ENCODE results near the gene IQGAP3.

IQGAP3 gene

GRCh38 chr1:156500793-156501506 lies 71.4 kb downstream of the IQGAP3 start:
- no peaks in the 10 kb centered on the region for H3K36me3 ChIP-seq (ENCODE audit: control insufficient read depth in 5 of 5, insufficient read depth in 5 of 5, low read length in 5 of 5)
- H3K9ac ChIP-seq (ENCODE audit: low read length in 5 of 5), result peak overlapping the region; percentile 81 to 99 (median 95)
- no peaks in the 10 kb centered on the region for H3K9me3 ChIP-seq (ENCODE audit: control insufficient read depth in 5 of 5, low read length in 5 of 5)
- peaks cover 48 to 87% (median 79%) of the 10 kb centered on the region in 5 donors for H3K4me1 ChIP-seq (ENCODE audit: control insufficient read depth in 5 of 5, insufficient read depth in 5 of 5, low read length in 5 of 5)
- H3K4me3 ChIP-seq (ENCODE audit: low read depth in 1 of 5, low read length in 5 of 5), result peak overlapping the region; percentile 86 to 96 (median 91)
- peak overlapping the region; percentile 99 for H3K27ac ChIP-seq (ENCODE audit: low read depth, low read length)
- no peaks in the 10 kb centered on the region for H3K27me3 ChIP-seq (ENCODE audit: control insufficient read depth in 5 of 5, insufficient read depth in 4 of 5, low read length in 5 of 5)

- Histone ChIP-seq H3K9ac (ENCODE audit: low read length in 5 of 5) (peak within 1 kb of the TSS; percentile 90 to 99 (median 95)), H3K4me3 (ENCODE audit: low read depth in 1 of 5, low read length in 5 of 5) (peak within 1 kb of the TSS; percentile 86 to 96 (median 91)), H3K9me3 (ENCODE audit: control insufficient read depth in 5 of 5, low read length in 5 of 5) (no peaks in the 10 kb centered on the region), H3K27ac (ENCODE audit: low read depth, low read length) (peak within 1 kb of the TSS; percentile 99), H3K27me3 (ENCODE audit: control insufficient read depth in 5 of 5, insufficient read depth in 4 of 5, low read length in 5 of 5) (no peaks in the 10 kb centered on the region), H3K4me1 (ENCODE audit: control insufficient read depth in 5 of 5, insufficient read depth in 5 of 5, low read length in 5 of 5) (peaks cover 49 to 87% (median 80%) of the 10 kb centered on the region in 5 donors), H3K36me3 (ENCODE audit: control insufficient read depth in 5 of 5, insufficient read depth in 5 of 5, low read length in 5 of 5) (no peaks in the 10 kb centered on the region)
Measured at GRCh38 chr1:156500543-156500792, 71.9 kb downstream of the IQGAP3 start, which contains the start of gene MEF2D. MEF2D (minus strand) TSS chr1:156500775; CDS start chr1:156483292, 17,483 bp downstream.

- H3K27me3 ChIP-seq (ENCODE audit: control insufficient read depth in 5 of 5, insufficient read depth in 4 of 5, low read length in 5 of 5), result no peaks in the 10 kb centered on the region
- peaks cover 49 to 88% (median 83%) of the 10 kb centered on the region in 5 donors for H3K4me1 ChIP-seq (ENCODE audit: control insufficient read depth in 5 of 5, insufficient read depth in 5 of 5, low read length in 5 of 5)
- H3K36me3 ChIP-seq (ENCODE audit: control insufficient read depth in 5 of 5, insufficient read depth in 5 of 5, low read length in 5 of 5), result no peaks in the 10 kb centered on the region
- no peaks in the 10 kb centered on the region for H3K9me3 ChIP-seq (ENCODE audit: control insufficient read depth in 5 of 5, low read length in 5 of 5)
- H3K27ac ChIP-seq (ENCODE audit: low read depth, low read length), result peak overlapping the region; percentile 99
- H3K9ac ChIP-seq (ENCODE audit: low read length in 5 of 5), result peak overlapping the region; percentile 81 to 99 (median 95)
- H3K4me3 ChIP-seq (ENCODE audit: low read depth in 1 of 5, low read length in 5 of 5), result peak overlapping the region; percentile 86 to 96 (median 91)
Measured at GRCh38 chr1:156499842-156500542, 72.4 kb downstream of the IQGAP3 start.

- Histone ChIP-seq H3K27ac (ENCODE audit: low read depth, low read length) (peak overlapping the region; percentile 92), H3K9ac (ENCODE audit: low read length in 5 of 5) (peak overlapping the region; percentile 72 to 90 (median 82)), H3K36me3 (ENCODE audit: control insufficient read depth in 5 of 5, insufficient read depth in 5 of 5, low read length in 5 of 5) (peaks cover 0 to 5% (median 0%) of the 10 kb centered on the region in 5 donors), H3K4me1 (ENCODE audit: control insufficient read depth in 5 of 5, insufficient read depth in 5 of 5, low read length in 5 of 5) (peaks cover 51 to 88% (median 83%) of the 10 kb centered on the region in 5 donors), H3K9me3 (ENCODE audit: control insufficient read depth in 5 of 5, low read length in 5 of 5) (no peaks in the 10 kb centered on the region), H3K27me3 (ENCODE audit: control insufficient read depth in 5 of 5, insufficient read depth in 4 of 5, low read length in 5 of 5) (no peaks in the 10 kb centered on the region), H3K4me3 (ENCODE audit: low read depth in 1 of 5, low read length in 5 of 5) (peak overlapping the region; percentile 86 to 96 (median 91))
Measured at GRCh38 chr1:156499194-156499841, 73.0 kb downstream of the IQGAP3 start.

- peaks cover 50 to 88% (median 83%) of the 10 kb centered on the region in 5 donors for H3K4me1 ChIP-seq (ENCODE audit: control insufficient read depth in 5 of 5, insufficient read depth in 5 of 5, low read length in 5 of 5)
- peak overlapping the region; percentile 86 to 96 (median 91) for H3K4me3 ChIP-seq (ENCODE audit: low read depth in 1 of 5, low read length in 5 of 5)
- H3K9me3 ChIP-seq (ENCODE audit: control insufficient read depth in 5 of 5, low read length in 5 of 5), result no peaks in the 10 kb centered on the region
- H3K27me3 ChIP-seq (ENCODE audit: control insufficient read depth in 5 of 5, insufficient read depth in 4 of 5, low read length in 5 of 5), result no peaks in the 10 kb centered on the region
- H3K27ac ChIP-seq (ENCODE audit: low read depth, low read length), result peak overlapping the region; percentile 92
- peak overlapping the region; percentile 72 to 90 (median 82) for H3K9ac ChIP-seq (ENCODE audit: low read length in 5 of 5)
- peaks cover 0 to 5% (median 0%) of the 10 kb centered on the region in 5 donors for H3K36me3 ChIP-seq (ENCODE audit: control insufficient read depth in 5 of 5, insufficient read depth in 5 of 5, low read length in 5 of 5)
Measured at GRCh38 chr1:156498432-156499193, 73.8 kb downstream of the IQGAP3 start.

GRCh38 chr1:156497743-156498431 lies 74.5 kb downstream of the IQGAP3 start:
- peaks cover 48 to 88% (median 83%) of the 10 kb centered on the region in 5 donors for H3K4me1 ChIP-seq (ENCODE audit: control insufficient read depth in 5 of 5, insufficient read depth in 5 of 5, low read length in 5 of 5)
- peak overlapping the region; percentile 26 to 66 (median 55) for H3K9ac ChIP-seq (ENCODE audit: low read length in 5 of 5)
- H3K36me3 ChIP-seq (ENCODE audit: control insufficient read depth in 5 of 5, insufficient read depth in 5 of 5, low read length in 5 of 5), result peaks cover 0 to 5% (median 0%) of the 10 kb centered on the region in 5 donors
- H3K4me3 ChIP-seq (ENCODE audit: low read depth in 1 of 5, low read length in 5 of 5), result peak overlapping the region; percentile 4 to 94 (median 91)
- peak overlapping the region; percentile 92 for H3K27ac ChIP-seq (ENCODE audit: low read depth, low read length)
- H3K27me3 ChIP-seq (ENCODE audit: control insufficient read depth in 5 of 5, insufficient read depth in 4 of 5, low read length in 5 of 5), result no peaks in the 10 kb centered on the region
- H3K9me3 ChIP-seq (ENCODE audit: control insufficient read depth in 5 of 5, low read length in 5 of 5), result no peaks in the 10 kb centered on the region

GRCh38 chr1:156497078-156497742 lies 75.2 kb downstream of the IQGAP3 start:
- peak overlapping the region; percentile 92 for H3K27ac ChIP-seq (ENCODE audit: low read depth, low read length)
- H3K4me1 ChIP-seq (ENCODE audit: control insufficient read depth in 5 of 5, insufficient read depth in 5 of 5, low read length in 5 of 5), result peaks cover 47 to 88% (median 83%) of the 10 kb centered on the region in 5 donors
- peaks cover 0 to 5% (median 0%) of the 10 kb centered on the region in 5 donors for H3K36me3 ChIP-seq (ENCODE audit: control insufficient read depth in 5 of 5, insufficient read depth in 5 of 5, low read length in 5 of 5)
- no peaks in the 10 kb centered on the region for H3K9me3 ChIP-seq (ENCODE audit: control insufficient read depth in 5 of 5, low read length in 5 of 5)
- H3K27me3 ChIP-seq (ENCODE audit: control insufficient read depth in 5 of 5, insufficient read depth in 4 of 5, low read length in 5 of 5), result no peaks in the 10 kb centered on the region
- H3K9ac ChIP-seq (ENCODE audit: low read length in 5 of 5), result peak overlapping the region; percentile 26 to 66 (median 55)
- peak overlapping the region in 4 of 5 donors; percentile 42 to 94 (median 74) for H3K4me3 ChIP-seq (ENCODE audit: low read depth in 1 of 5, low read length in 5 of 5)

- peak overlapping the region; percentile 25 to 94 (median 56) for H3K4me3 ChIP-seq (ENCODE audit: low read depth in 1 of 5, low read length in 5 of 5)
- no peaks in the 10 kb centered on the region for H3K9me3 ChIP-seq (ENCODE audit: control insufficient read depth in 5 of 5, low read length in 5 of 5)
- peak overlapping the region in 4 of 5 donors; percentile 0 to 66 (median 58) for H3K9ac ChIP-seq (ENCODE audit: low read length in 5 of 5)
- H3K36me3 ChIP-seq (ENCODE audit: control insufficient read depth in 5 of 5, insufficient read depth in 5 of 5, low read length in 5 of 5), result peaks cover 0 to 5% (median 0%) of the 10 kb centered on the region in 5 donors
- no peaks in the 10 kb centered on the region for H3K27me3 ChIP-seq (ENCODE audit: control insufficient read depth in 5 of 5, insufficient read depth in 4 of 5, low read length in 5 of 5)
- H3K4me1 ChIP-seq (ENCODE audit: control insufficient read depth in 5 of 5, insufficient read depth in 5 of 5, low read length in 5 of 5), result peaks cover 53 to 88% (median 83%) of the 10 kb centered on the region in 5 donors
- peak overlapping the region; percentile 92 for H3K27ac ChIP-seq (ENCODE audit: low read depth, low read length)
Measured at GRCh38 chr1:156496211-156496761, 76.1 kb downstream of the IQGAP3 start.
